Stomach (tissue), 4 donors: ENCODE measurements around the gene TTC32.

Experiments
- POLR2A ChIP-seq, 4 donors: fragments of 450-650 bp; IDR thresholded peaks; one replicate each; pipeline ENCODE4 v1.6.1; 2016; ENCODE audit warnings: antibody characterized with exemption in 4 of 4, control low read depth in 2 of 4, mild to moderate bottlenecking in 1 of 4, moderate library complexity in 1 of 4
- TF ChIP-seq, protein P1 (sequence below), 7 experiments: fragments of 450-650 bp in 4 of 7; fragments of 200-600 bp in 3 of 7; sonication (generic) in 3 of 7; IDR thresholded peaks; one replicate each; pipeline ENCODE4 v1.5.1; 2016 to 2019; ENCODE audit warnings: antibody characterized with exemption in 7 of 7, control low read depth in 2 of 7, mild to moderate bottlenecking in 1 of 7

DNA sequence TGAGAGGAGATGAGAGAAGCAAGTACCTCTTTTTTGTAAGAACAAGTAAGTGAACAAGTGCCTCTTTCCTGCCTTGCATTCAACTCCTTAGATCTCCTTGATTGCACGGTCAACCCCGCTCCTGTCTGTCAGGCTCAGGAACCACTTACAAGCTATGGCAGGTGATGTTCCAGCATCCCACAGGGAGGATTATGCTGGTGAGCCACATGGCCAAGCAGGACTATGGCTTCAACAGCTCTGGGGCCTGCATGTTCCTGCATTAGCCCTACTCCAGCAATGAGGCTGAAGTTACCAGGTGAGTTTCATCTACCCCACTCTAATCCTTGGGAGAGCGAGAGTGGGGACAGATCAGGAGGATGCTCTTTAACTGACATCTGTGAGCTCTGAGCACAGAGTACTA lies 29.5 kb downstream of the TTC32 start:
- no peak for TF ChIP-seq POLR2A (IDR thresholded peaks at IDR 0.05)
- TF ChIP-seq, protein P1, sequence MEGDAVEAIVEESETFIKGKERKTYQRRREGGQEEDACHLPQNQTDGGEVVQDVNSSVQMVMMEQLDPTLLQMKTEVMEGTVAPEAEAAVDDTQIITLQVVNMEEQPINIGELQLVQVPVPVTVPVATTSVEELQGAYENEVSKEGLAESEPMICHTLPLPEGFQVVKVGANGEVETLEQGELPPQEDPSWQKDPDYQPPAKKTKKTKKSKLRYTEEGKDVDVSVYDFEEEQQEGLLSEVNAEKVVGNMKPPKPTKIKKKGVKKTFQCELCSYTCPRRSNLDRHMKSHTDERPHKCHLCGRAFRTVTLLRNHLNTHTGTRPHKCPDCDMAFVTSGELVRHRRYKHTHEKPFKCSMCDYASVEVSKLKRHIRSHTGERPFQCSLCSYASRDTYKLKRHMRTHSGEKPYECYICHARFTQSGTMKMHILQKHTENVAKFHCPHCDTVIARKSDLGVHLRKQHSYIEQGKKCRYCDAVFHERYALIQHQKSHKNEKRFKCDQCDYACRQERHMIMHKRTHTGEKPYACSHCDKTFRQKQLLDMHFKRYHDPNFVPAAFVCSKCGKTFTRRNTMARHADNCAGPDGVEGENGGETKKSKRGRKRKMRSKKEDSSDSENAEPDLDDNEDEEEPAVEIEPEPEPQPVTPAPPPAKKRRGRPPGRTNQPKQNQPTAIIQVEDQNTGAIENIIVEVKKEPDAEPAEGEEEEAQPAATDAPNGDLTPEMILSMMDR (IDR thresholded peaks at IDR 0.05): no peak
